Mucosa of descending colon (tissue), 3 donors: ENCODE measurements around the gene CCDC158. TPM values are rescaled to one million over a fixed set of nuclear protein-coding genes. Genes with fewer than 3 reads are reported as not detected.

Experiments
- ATAC-seq: fragments of 200-7000 bp; cut with Tn5 transposase; one replicate; pipeline ENCODE4 v1.9.1; 2020; ENCODE audit warnings: mild to moderate bottlenecking, moderate library complexity
- DNase-seq, 3 donors: peaks; one replicate each; pipeline ENCODE4 v3.0.0-alpha.2; 2020
- H3K36me3 ChIP-seq: fragments of 200-600 bp; one replicate; pipeline ENCODE4 v1.8.0; 2021; ENCODE audit warnings: low read depth, mild to moderate bottlenecking
- H3K4me1 ChIP-seq: fragments of 200-600 bp; one replicate; pipeline ENCODE4 v1.8.0; 2021; ENCODE audit warnings: low read depth, mild to moderate bottlenecking
- H3K4me3 ChIP-seq: fragments of 200-600 bp; one replicate; pipeline ENCODE4 v1.8.0; 2021; ENCODE audit warnings: mild to moderate bottlenecking
- H3K9me3 ChIP-seq: fragments of 200-600 bp; one replicate; pipeline ENCODE4 v1.8.0; 2021; ENCODE audit warnings: mild to moderate bottlenecking
- CTCF ChIP-seq: fragments of 200-600 bp; IDR thresholded peaks from one replicate; pipeline ENCODE4 v1.8.0; 2022; ENCODE audit warnings: antibody characterized with exemption, mild to moderate bottlenecking
- intact Hi-C, 2 donors: fragments of 100-400 bp; cut with DNase I in 1 of 2; cut with micrococcal nuclease in 1 of 2; formaldehyde crosslinking; loops; one replicate each; pipeline versions ENCODE4 v1.11.0 to v1.11.1; 2022; cut with DNase I, micrococcal nuclease
- total RNA-seq, 3 donors: library from RNA; stranded (reverse); fragmentation: NEBNext Ultra II Directional in 2 of 3; extraction: Animal tissue kit (Norgen Biotek cat#: 25700) in 2 of 3; gene quantifications; one replicate each; pipeline versions ENCODE4 v1.2.1 to v1.2.4, GENCODE V29; 2021 to 2023
- donor health status: DM: no; HTN: no; CAD: no; lungs with moderate emphysema.
- donor health status: DM: no; HTN: no; CAD: no.
- donor health status: DM: no; HTN: yes; CAD: no.

Gene CCDC158
- total RNA-seq, 3 donors from 2014 or later, result 0.82 TPM; not detected in 2

GRCh38 chr4:76270244-76271175 is 150.4 kb downstream of the CCDC158 start:
- ATAC-seq (peak; percentile 53), DNase-seq (no peak)
- no peak for TF ChIP-seq CTCF
- H3K4me1 ChIP-seq, result peaks cover 4% of the 10 kb centered on the region
- no peaks in the 10 kb centered on the region for H3K9me3 ChIP-seq
- no peak overlapping the region for H3K4me3 ChIP-seq
- intact Hi-C loops, result no loop called here
- no peaks in the 10 kb centered on the region for H3K36me3 ChIP-seq

DNA sequence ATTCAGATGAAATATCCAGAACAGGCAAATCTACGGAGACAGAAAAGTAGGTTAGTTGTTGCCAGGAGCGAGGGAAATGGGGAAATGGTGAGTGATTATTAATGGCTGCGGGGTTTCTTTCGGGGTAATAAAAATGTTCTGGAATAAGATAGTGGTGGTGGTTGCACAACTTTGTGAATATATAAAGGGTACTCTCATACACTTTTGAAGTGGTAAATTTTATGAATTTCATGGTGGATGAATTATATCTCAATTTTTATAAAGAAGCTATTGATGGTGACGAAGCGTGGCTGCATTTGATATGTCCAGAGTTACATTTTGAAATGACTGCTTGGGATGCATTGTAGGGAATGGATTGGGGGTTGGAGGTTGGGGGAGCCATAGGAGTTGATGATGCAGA is 153.1 kb downstream of the CCDC158 start:
- no peak for TF ChIP-seq CTCF
- ATAC-seq, result no peak
- Histone ChIP-seq H3K36me3 (no peaks in the 10 kb centered on the region), H3K4me1 (no peaks in the 10 kb centered on the region), H3K4me3 (no peak overlapping the region), H3K9me3 (no peaks in the 10 kb centered on the region)
- DNase-seq, result no peak
- intact Hi-C loops, result no loop called here

DNA sequence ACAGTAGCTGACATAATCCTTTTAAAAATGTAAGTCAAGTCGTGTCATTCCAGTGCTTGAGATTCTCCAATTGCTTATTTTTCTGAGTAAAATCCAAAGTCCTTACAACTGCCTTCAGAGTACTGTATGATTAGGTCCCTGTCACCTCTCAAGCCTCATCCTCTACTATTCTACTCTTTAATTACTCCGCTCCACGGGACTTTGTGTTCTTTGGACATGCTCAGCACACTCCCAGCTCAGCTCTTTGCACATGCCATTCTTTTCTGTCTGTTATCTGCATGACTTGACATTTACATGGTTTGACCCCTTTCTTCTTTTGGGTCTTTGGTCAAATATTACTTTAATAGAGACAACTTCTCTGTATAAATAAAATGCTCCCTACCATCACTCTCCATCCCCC is 154.3 kb downstream of the CCDC158 start:
- ATAC-seq, result no peak

GRCh38 chr4:76265631-76266218 is 155.2 kb downstream of the CCDC158 start:
- no peak for ATAC-seq
- TF ChIP-seq CTCF, result no peak
- intact Hi-C loops, result no loop called here
- Histone ChIP-seq H3K4me1 (no peaks in the 10 kb centered on the region), H3K4me3 (no peak overlapping the region), H3K36me3 (no peaks in the 10 kb centered on the region), H3K9me3 (no peaks in the 10 kb centered on the region)
- no peak for DNase-seq

More for the DNA sequence above, 154.3 kb downstream of the CCDC158 start:
- no peak for DNase-seq
- Histone ChIP-seq H3K9me3 (no peaks in the 10 kb centered on the region), H3K36me3 (no peaks in the 10 kb centered on the region), H3K4me3 (no peak overlapping the region), H3K4me1 (no peaks in the 10 kb centered on the region)
- intact Hi-C loops, result no loop called here
- TF ChIP-seq CTCF, result no peak

Other genes with a start within 250 kb of the CCDC158 start
- 100 to 1,000 TPM; 148 to 183 (median 172) TPM for gene SCARB2, start 207.3 kb downstream of the CCDC158 start, total RNA-seq
- gene FAM47E, start 169.4 kb downstream of the CCDC158 start, total RNA-seq, result 1 to 10 TPM; 3.3 to 9.8 (median 6.1) TPM
- gene STBD1, start 114.4 kb downstream of the CCDC158 start, total RNA-seq, result 10 to 100 TPM; 11.9 to 34.3 (median 19.7) TPM
- 100 to 1,000 TPM; 105 to 263 (median 158) TPM for gene SHROOM3, start 14.1 kb upstream of the CCDC158 start, total RNA-seq